Peyer's patch (tissue), 4 donors: ENCODE data around the gene ZNF770. TPM values are rescaled to one million over a fixed set of nuclear protein-coding genes. Genes with fewer than 3 reads are reported as not detected.

Experiments
- DNase-seq, 3 donors: peaks; one replicate each; pipeline ENCODE4 v3.0.0-alpha.2; 2017 to 2019
- H3K27ac ChIP-seq, 4 donors: fragments of 200-600 bp; sonication (generic); one replicate each; pipeline ENCODE4 v1.5.1; 2016 to 2019
- H3K27me3 ChIP-seq, 2 donors: fragments of 200-600 bp; sonication (generic); one replicate each; pipeline ENCODE4 v1.5.1; 2019
- H3K36me3 ChIP-seq, 3 donors: fragments of 200-600 bp; sonication (generic); one replicate each; pipeline ENCODE4 v1.5.1; 2016 to 2019
- H3K4me1 ChIP-seq, 4 donors: fragments of 200-600 bp; sonication (generic); one replicate each; pipeline ENCODE4 v1.5.1; 2016 to 2019
- H3K4me3 ChIP-seq, 4 donors: fragments of 200-600 bp; sonication (generic); 1 replicate in 3 of 4; 2 replicates in 1 of 4; pipeline ENCODE4 v1.5.1; 2016 to 2019; ENCODE audit warnings: mild to moderate bottlenecking in 1 of 4
- H3K9me3 ChIP-seq, 4 donors: fragments of 200-600 bp; sonication (generic); one replicate each; pipeline ENCODE4 v1.5.1; 2016 to 2019; ENCODE audit warnings: mild to moderate bottlenecking in 1 of 4
- CTCF ChIP-seq, 6 experiments: fragments of 450-650 bp in 4 of 6; fragments of 200-600 bp in 2 of 6; sonication (generic) in 1 of 6; IDR thresholded peaks; one replicate each; pipeline ENCODE4 v1.5.1; 2017 to 2019; ENCODE audit warnings: antibody characterized with exemption in 6 of 6, mild to moderate bottlenecking in 3 of 6, moderate library complexity in 1 of 6
- POLR2A ChIP-seq, 2 donors: fragments of 450-650 bp; IDR thresholded peaks; one replicate each; pipeline ENCODE4 v1.5.1; 2017; ENCODE audit warnings: antibody characterized with exemption in 2 of 2, mild to moderate bottlenecking in 2 of 2, moderate library complexity in 2 of 2
- total RNA-seq, 4 donors: library from RNA; depleted of rRNA; stranded (reverse); fragments of >200 nt; gene quantifications; one replicate each; pipeline ENCODE4 v1.1.0, GENCODE V29; 2016

The ZNF770 gene
- total RNA-seq, 4 donors from 2014 or later: 11.5 to 23.9 (median 16.5) TPM

- TF ChIP-seq CTCF (IDR thresholded peaks at IDR 0.05) (no peak), POLR2A (IDR thresholded peaks at IDR 0.05) (no peak)
- H3K4me1 ChIP-seq: no peaks in the 10 kb centered on the region
- H3K4me3 ChIP-seq: no peak overlapping the region
- no peaks in the 10 kb centered on the region for H3K36me3 ChIP-seq
- H3K9me3 ChIP-seq: no peaks in the 10 kb centered on the region
- no peaks in the 10 kb centered on the region for H3K27me3 ChIP-seq
- no peak for DNase-seq
- H3K27ac ChIP-seq: no peak overlapping the region
Measured at GRCh38 chr15:35019404-35020327, 31.6 kb upstream of the ZNF770 start.

- Histone ChIP-seq H3K9me3 (no peaks in the 10 kb centered on the region), H3K4me3 (no peak overlapping the region), H3K36me3 (no peaks in the 10 kb centered on the region), H3K27ac (no peak overlapping the region), H3K4me1 (no peaks in the 10 kb centered on the region), H3K27me3 (no peaks in the 10 kb centered on the region)
- no peak for TF ChIP-seq CTCF (IDR thresholded peaks at IDR 0.05)
- no peak for TF ChIP-seq POLR2A (IDR thresholded peaks at IDR 0.05)
- no peak for DNase-seq
Measured at GRCh38 chr15:35014241-35014640, 26.2 kb upstream of the ZNF770 start.

GRCh38 chr15:35013370-35013769 lies 25.3 kb upstream of the ZNF770 start:
- Histone ChIP-seq H3K4me1 (no peaks in the 10 kb centered on the region), H3K27ac (no peak overlapping the region), H3K9me3 (no peaks in the 10 kb centered on the region), H3K36me3 (no peaks in the 10 kb centered on the region), H3K4me3 (no peak overlapping the region), H3K27me3 (no peaks in the 10 kb centered on the region)
- DNase-seq: no peak
- TF ChIP-seq POLR2A (IDR thresholded peaks at IDR 0.05) (no peak), CTCF (IDR thresholded peaks at IDR 0.05) (no peak)

- no peak for DNase-seq
- Histone ChIP-seq H3K9me3 (no peaks in the 10 kb centered on the region), H3K36me3 (no peaks in the 10 kb centered on the region), H3K4me1 (no peaks in the 10 kb centered on the region), H3K4me3 (no peak overlapping the region), H3K27me3 (no peaks in the 10 kb centered on the region), H3K27ac (no peak overlapping the region)
- TF ChIP-seq POLR2A (IDR thresholded peaks at IDR 0.05): no peak
- TF ChIP-seq CTCF (IDR thresholded peaks at IDR 0.05): no peak
Measured at GRCh38 chr15:35007397-35007796, 19.3 kb upstream of the ZNF770 start.

- DNase-seq: no peak
- Histone ChIP-seq H3K9me3 (no peaks in the 10 kb centered on the region), H3K4me1 (no peaks in the 10 kb centered on the region), H3K27me3 (no peaks in the 10 kb centered on the region), H3K4me3 (no peak overlapping the region), H3K36me3 (no peaks in the 10 kb centered on the region), H3K27ac (no peak overlapping the region)
- TF ChIP-seq POLR2A (IDR thresholded peaks at IDR 0.05) (no peak), CTCF (IDR thresholded peaks at IDR 0.05) (no peak)
Measured at GRCh38 chr15:35005933-35006332, 17.8 kb upstream of the ZNF770 start.
